HUDEP-2 (cell line): Measurements from ENCODE around the gene DTNA.
"Not testable (repeated sequence)": the region's sequence is repeated elsewhere in the genome, so short reads cannot be mapped to it uniquely, and the experiment has no call there.

ENCODE experiments used
- DNase-seq, 76 experiments: peaks; one replicate each; lab custom pipeline; 2025; ENCODE audit not compliant: unreplicated experiment in 76 of 76; lab: John Stamatoyannopoulos, UW

DTNA gene

GRCh38 chr18:34709750-34710441, at the start of gene DTNA:
DTNA (plus strand) TSS chr18:34710298; CDS start chr18:34755977, 45,679 bp downstream.
- DNase-seq, result no peak

GRCh38 chr18:34660572-34660971, 49.5 kb upstream of the DTNA start:
- no peak for DNase-seq

- peak in 30 of 76 experiments; percentile 0 to 75 (median 38) for DNase-seq
Observed at GRCh38 chr18:34661464-34662087, 48.5 kb upstream of the DTNA start.

GRCh38 chr18:34676816-34677574, 33.1 kb upstream of the DTNA start:
- no peak for DNase-seq

- not testable (repeated sequence) for DNase-seq
Observed at GRCh38 chr18:34689750-34690149, 20.3 kb upstream of the DTNA start.

GRCh38 chr18:34691614-34692013, 18.5 kb upstream of the DTNA start:
- no peak for DNase-seq

- no peak for DNase-seq
Observed at GRCh38 chr18:34694591-34695165, 15.4 kb upstream of the DTNA start.

GRCh38 chr18:34695310-34695709, 14.8 kb upstream of the DTNA start:
- DNase-seq, result no peak

GRCh38 chr18:34696671-34697070, 13.4 kb upstream of the DTNA start:
- DNase-seq, result no peak

GRCh38 chr18:34697233-34697632, 12.9 kb upstream of the DTNA start:
- no peak for DNase-seq

GRCh38 chr18:34697891-34698290, 12.2 kb upstream of the DTNA start:
- DNase-seq, result no peak

GRCh38 chr18:34701911-34702310, 8.2 kb upstream of the DTNA start:
- no peak for DNase-seq

- DNase-seq, result no peak
Observed at GRCh38 chr18:34702814-34703213, 7.3 kb upstream of the DTNA start.

- no peak for DNase-seq
Observed at GRCh38 chr18:34704074-34704473, 6.0 kb upstream of the DTNA start.

GRCh38 chr18:34704823-34705222, 5.3 kb upstream of the DTNA start:
- no peak for DNase-seq

- no peak for DNase-seq
Observed at GRCh38 chr18:34707670-34708069, 2.4 kb upstream of the DTNA start.

- DNase-seq, result no peak
Observed at GRCh38 chr18:34709104-34709503, 994 bp upstream of the DTNA start.

GRCh38 chr18:34710458-34710914, 388 bp downstream of the DTNA start:
- no peak for DNase-seq

- DNase-seq, result no peak
Observed at GRCh38 chr18:34710934-34711333, 836 bp downstream of the DTNA start.

GRCh38 chr18:34716111-34716510, 6.0 kb downstream of the DTNA start:
- not testable (repeated sequence) for DNase-seq

GRCh38 chr18:34718610-34719009, 8.5 kb downstream of the DTNA start:
- DNase-seq, result no peak
